Lower leg skin (tissue), 3 donors: ENCODE results near the gene DENND1A.

ENCODE experiments used
- CTCF ChIP-seq, 3 donors: fragments of 450-650 bp; IDR thresholded peaks; one replicate each; pipeline ENCODE4 v1.5.1; 2016; ENCODE audit warnings: antibody characterized with exemption in 3 of 3, mild to moderate bottlenecking in 3 of 3, moderate library complexity in 2 of 3
- POLR2A ChIP-seq, 2 donors: fragments of 450-650 bp; IDR thresholded peaks; one replicate each; pipeline ENCODE4 v1.6.1; 2016 to 2017; ENCODE audit warnings: antibody characterized with exemption in 2 of 2, mild to moderate bottlenecking in 1 of 2, moderate library complexity in 1 of 2

- TF ChIP-seq POLR2A (IDR thresholded peaks at IDR 0.05), result no peak
- no peak for TF ChIP-seq CTCF (IDR thresholded peaks at IDR 0.05)
These were observed 530.0 kb downstream of the DENND1A start for GRCh38 chr9:123399803-123400378.
